GM23248 (cell line): ENCODE measurements around the gene SAP30BP.

Experiments
- EZH2 ChIP-seq: fragments of 200-600 bp; sonication (generic); IDR thresholded peaks from 2 replicates; pipeline ENCODE4 v1.6.1; 2018; ENCODE audit warnings: antibody characterized with exemption, mild to moderate bottlenecking; ENCODE audit not compliant: insufficient read depth, poor library complexity, severe bottlenecking
- EZH2phosphoT487 ChIP-seq: fragments of 200-600 bp; sonication (generic); IDR thresholded peaks from 2 replicates; pipeline ENCODE4 v1.6.1; 2018; ENCODE audit warnings: antibody characterized with exemption, moderate library complexity, mild to moderate bottlenecking, low read depth; ENCODE audit not compliant: insufficient read depth

DNA sequence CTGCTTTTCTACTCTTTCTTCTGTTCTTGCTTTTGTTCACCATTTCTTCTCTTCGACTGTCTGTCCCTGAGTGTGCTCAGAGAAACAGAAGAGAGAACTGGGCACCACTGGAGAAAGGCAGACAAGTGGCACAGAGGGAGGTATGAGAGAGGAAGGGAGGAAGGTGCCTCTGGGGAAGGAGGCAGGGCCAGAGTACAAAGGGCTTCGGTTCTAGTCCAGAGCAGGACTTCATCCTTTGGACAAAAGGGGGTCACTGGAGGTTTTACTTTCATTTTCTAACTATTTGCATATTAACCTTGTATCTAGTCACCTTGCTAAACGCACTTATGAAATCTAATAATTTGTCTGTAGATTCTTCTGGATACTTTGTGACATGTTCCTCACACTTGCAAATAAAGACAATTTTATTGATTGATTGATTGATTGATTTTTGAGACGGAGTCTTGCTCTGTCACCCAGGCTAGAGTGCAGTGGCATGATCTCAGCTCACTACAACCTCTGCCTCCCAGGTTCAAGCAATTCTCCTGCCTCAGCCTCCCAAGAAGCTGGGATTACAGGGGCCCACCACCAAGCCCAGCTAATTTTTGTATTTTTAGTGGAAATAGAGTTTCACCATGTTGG, 67.6 kb downstream of the SAP30BP start:
- TF ChIP-seq EZH2phosphoT487 (no peak), EZH2 (no peak)
